Heart right ventricle (tissue), 16 donors: ENCODE data around the gene KRT25. TPM values are rescaled to one million over a fixed set of nuclear protein-coding genes. Genes with fewer than 3 reads are reported as not detected.

Source experiments
- ATAC-seq, 8 donors: fragments of 200-7000 bp; cut with Tn5 transposase; one replicate each; pipeline ENCODE4 v1.9.1; 2020; ENCODE audit warnings: mild to moderate bottlenecking in 8 of 8, moderate library complexity in 8 of 8, moderate number of reproducible peaks in 1 of 8
- DNase-seq, 2 donors: peaks; one replicate each; pipeline ENCODE4 v3.0.0-alpha.2; 2020
- H3K27ac ChIP-seq, 10 donors: fragments of 200-600 bp; sonication (generic) in 2 of 10; one replicate each; pipeline versions ENCODE4 v1.5.0 to v1.8.0; 2020 to 2022; ENCODE audit warnings: mild to moderate bottlenecking in 3 of 10
- H3K27me3 ChIP-seq, 7 donors: fragments of 200-600 bp; one replicate each; pipeline ENCODE4 v1.8.0; 2021 to 2022; ENCODE audit warnings: mild to moderate bottlenecking in 2 of 7
- H3K36me3 ChIP-seq, 9 donors: fragments of 200-600 bp; sonication (generic) in 1 of 9; one replicate each; pipeline versions ENCODE4 v1.5.0 to v1.8.0; 2020 to 2022; ENCODE audit warnings: mild to moderate bottlenecking in 2 of 9
- H3K4me1 ChIP-seq, 9 donors: fragments of 200-600 bp; sonication (generic) in 1 of 9; one replicate each; pipeline versions ENCODE4 v1.5.0 to v1.8.0; 2020 to 2022; ENCODE audit warnings: mild to moderate bottlenecking in 4 of 9
- H3K4me3 ChIP-seq, 10 donors: fragments of 200-600 bp; sonication (generic) in 2 of 10; one replicate each; pipeline versions ENCODE4 v1.5.0 to v1.8.0; 2020 to 2022; ENCODE audit warnings: mild to moderate bottlenecking in 7 of 10, moderate library complexity in 2 of 10
- H3K9me3 ChIP-seq, 11 donors: fragments of 200-600 bp in 10 of 11; sonication (generic) in 2 of 11; one replicate each; pipeline versions ENCODE4 v1.5.0 to v1.8.0; 2013 to 2022; ENCODE audit warnings: mild to moderate bottlenecking in 2 of 11, control low read depth in 1 of 11, moderate library complexity in 1 of 11
- WGBS, 2 donors: extraction: QIAGEN DNeasy Blood & Tissue Kit; methylation state at CpG; one replicate each; pipeline ENCODE4 v1.1.7; 2013; ENCODE audit warnings: inconsistent platforms in 1 of 2; 5-methylcytosine and 5-hydroxymethylcytosine counted together
- intact Hi-C, 10 donors: fragments of 100-400 bp; cut with DNase I; formaldehyde crosslinking; loops; one replicate each; pipeline versions ENCODE4 v1.11.1 to v1.14.2; 2022
- polyA plus RNA-seq, 2 donors: library from polyadenylated mRNA; stranded (reverse); fragments of 200-250 nt; gene quantifications; one replicate each; pipeline ENCODE4 v1.2.3, GENCODE V29; 2013
- total RNA-seq, 10 donors: library from RNA; stranded (reverse); fragmentation: NEBNext Ultra II Directional in 3 of 10; extraction: Animal tissue kit (Norgen Biotek cat#: 25700) in 3 of 10; gene quantifications; one replicate each; pipeline versions ENCODE4 v1.2.1 to v1.2.4, GENCODE V29; 2021 to 2023
- TF ChIP-seq, protein P1 (sequence below), 9 donors: fragments of 200-600 bp; sonication (generic) in 2 of 9; IDR thresholded peaks; one replicate each; pipeline versions ENCODE4 v1.5.0 to v1.8.0; 2021 to 2022; ENCODE audit warnings: antibody characterized with exemption in 9 of 9, mild to moderate bottlenecking in 5 of 9, moderate library complexity in 1 of 9
- donor health status: Arrhythmogenic right ventricular cardiomyopathy.
- donor health status: ischemic (EF 13 %, LVEDD 7.1; RV severe dilation, severe dysfunction).
- donor health status: healthy with polysubstance abuse.
- donor health status: DM: no; HTN: yes; CAD: no.
- donor health status: DM: no; HTN: no; CAD: no.
- donor health status: ischemic (EF 25% LVEDD 6.9; RV normal size, moderate dysfunction).
- donor health status: ischemic (EF 25% LVEDD 5.7; RV mildly dilated, moderate dysfunction).
- donor health status: healthy.
- donor health status: DM: yes; HTN: yes; CAD: no.
- donor health status: Ischemic cardiomyopathy.
- donor health status: ischemic (EF 35%, LVEDD 5.7; RV mildly dilated, moderate dysfunction).
- donor health status: nonischemic (EF 11% LVEDD 7.7; RV severe dilation, severe dysfunction).
- donor health status: DM: yes; HTN: yes; CAD: no.
- donor health status: PGD.
- donor health status: ischemic (EF 29% LVEDD 5.4; RV normal size, mild dysfunction).
- donor health status: nonischemic (EF 23%, LVEDD 6.1; RV moderate dilation, normal function).

Gene KRT25
- total and polyA plus RNA-seq, 12 donors = not detected

GRCh38 chr17:40707745-40708144, 47.4 kb downstream of the KRT25 start:
- WGBS, 2 donors = 52 to 55% methylated on average over 7 of the region's 7 CpGs
- ATAC-seq (peak in 7 of 8 donors; percentile 51 to 93 (median 62)), DNase-seq (peak; percentile 18 to 23)
- peak overlapping the region in 4 of 10 donors; percentile 2 to 44 (median 37) for H3K27ac ChIP-seq
- H3K4me1 ChIP-seq = peaks cover 0 to 13% (median 0%) of the 10 kb centered on the region in 9 donors
- TF ChIP-seq, protein P1, sequence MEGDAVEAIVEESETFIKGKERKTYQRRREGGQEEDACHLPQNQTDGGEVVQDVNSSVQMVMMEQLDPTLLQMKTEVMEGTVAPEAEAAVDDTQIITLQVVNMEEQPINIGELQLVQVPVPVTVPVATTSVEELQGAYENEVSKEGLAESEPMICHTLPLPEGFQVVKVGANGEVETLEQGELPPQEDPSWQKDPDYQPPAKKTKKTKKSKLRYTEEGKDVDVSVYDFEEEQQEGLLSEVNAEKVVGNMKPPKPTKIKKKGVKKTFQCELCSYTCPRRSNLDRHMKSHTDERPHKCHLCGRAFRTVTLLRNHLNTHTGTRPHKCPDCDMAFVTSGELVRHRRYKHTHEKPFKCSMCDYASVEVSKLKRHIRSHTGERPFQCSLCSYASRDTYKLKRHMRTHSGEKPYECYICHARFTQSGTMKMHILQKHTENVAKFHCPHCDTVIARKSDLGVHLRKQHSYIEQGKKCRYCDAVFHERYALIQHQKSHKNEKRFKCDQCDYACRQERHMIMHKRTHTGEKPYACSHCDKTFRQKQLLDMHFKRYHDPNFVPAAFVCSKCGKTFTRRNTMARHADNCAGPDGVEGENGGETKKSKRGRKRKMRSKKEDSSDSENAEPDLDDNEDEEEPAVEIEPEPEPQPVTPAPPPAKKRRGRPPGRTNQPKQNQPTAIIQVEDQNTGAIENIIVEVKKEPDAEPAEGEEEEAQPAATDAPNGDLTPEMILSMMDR (IDR thresholded peaks at IDR 0.05) = no peak
- intact Hi-C loops = no loop called here
- H3K4me3 ChIP-seq = no peak overlapping the region
- no peaks in the 10 kb centered on the region for H3K9me3 ChIP-seq
- H3K27me3 ChIP-seq = peaks cover 0 to 22% (median 3%) of the 10 kb centered on the region in 7 donors
- H3K36me3 ChIP-seq = no peaks in the 10 kb centered on the region

DNA sequence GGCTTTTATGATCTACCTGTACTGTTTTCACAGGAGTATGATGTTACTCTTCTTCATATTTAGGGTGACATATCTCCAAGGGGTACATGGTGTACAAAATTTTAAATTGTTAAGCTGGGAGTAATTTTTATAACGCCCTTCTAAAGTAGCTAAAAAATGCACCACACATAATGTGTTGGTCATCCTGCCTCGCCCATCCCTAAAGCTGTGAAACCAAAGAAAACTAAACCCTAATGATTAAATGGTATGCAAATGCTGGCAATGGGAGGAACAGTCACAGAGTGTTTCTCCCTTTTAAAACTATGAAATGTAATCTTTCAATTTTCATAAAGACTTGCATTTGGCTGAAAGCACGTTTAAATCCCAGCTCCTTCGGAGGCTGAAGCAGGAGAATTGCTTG, 49.5 kb downstream of the KRT25 start:
- TF ChIP-seq, protein P1 (IDR thresholded peaks at IDR 0.05) = no peak
- Histone ChIP-seq H3K4me3 (no peak overlapping the region), H3K27ac (no peak overlapping the region), H3K4me1 (peaks cover 0 to 13% (median 0%) of the 10 kb centered on the region in 9 donors), H3K36me3 (no peaks in the 10 kb centered on the region), H3K9me3 (no peaks in the 10 kb centered on the region), H3K27me3 (peaks cover 0 to 38% (median 7%) of the 10 kb centered on the region in 7 donors)
- intact Hi-C loops = no loop called here
- no peak for ATAC-seq
- WGBS, 2 donors = 59 to 62% methylated on average over 4 of the region's 4 CpGs
- DNase-seq = no peak

DNA sequence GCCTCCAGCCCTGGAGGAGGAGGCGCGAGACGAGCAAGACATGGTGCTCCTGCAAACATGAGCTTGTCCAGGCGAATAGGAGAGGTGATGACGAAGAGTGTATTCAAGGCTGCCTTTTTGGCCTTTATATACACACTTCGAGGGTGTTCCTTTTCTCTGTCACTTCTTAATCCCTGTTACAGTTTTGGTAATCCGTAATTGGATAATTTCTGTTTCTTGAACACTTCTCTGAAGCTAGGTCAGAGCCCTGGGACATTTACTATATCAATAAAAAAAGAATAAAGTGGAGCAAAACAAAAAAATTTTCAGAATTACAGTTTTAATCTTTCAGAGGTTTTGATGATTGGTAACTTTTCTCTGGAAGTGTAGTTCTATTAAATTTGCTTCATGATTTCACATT, 51.5 kb downstream of the KRT25 start, which contains the start of gene KRT24:
Gene KRT24, minus strand, starts transcription at position 101 of the 400 bp plus-strand sequence. Its CDS starts 59 bp downstream, at position 42.
- H3K4me3 ChIP-seq = no peak within 1 kb of the TSS
- ATAC-seq (no peak), DNase-seq (no peak)
- TF ChIP-seq, protein P1 (IDR thresholded peaks at IDR 0.05) = no peak
- H3K9me3 ChIP-seq = no peaks in the 10 kb centered on the region
- no peaks in the 10 kb centered on the region for H3K36me3 ChIP-seq
- WGBS, 2 donors = 50 to 64% methylated on average over 7 of the region's 7 CpGs
- H3K27ac ChIP-seq = no peak within 1 kb of the TSS
- H3K4me1 ChIP-seq = peaks cover 0 to 13% (median 0%) of the 10 kb centered on the region in 9 donors
- peaks cover 0 to 49% (median 8%) of the 10 kb centered on the region in 7 donors for H3K27me3 ChIP-seq
- intact Hi-C loops = no loop called here

- ATAC-seq (no peak), DNase-seq (no peak)
- peaks cover 0 to 7% (median 0%) of the 10 kb centered on the region in 9 donors for H3K4me1 ChIP-seq
- H3K36me3 ChIP-seq = no peaks in the 10 kb centered on the region
- peaks cover 0 to 53% (median 22%) of the 10 kb centered on the region in 7 donors for H3K27me3 ChIP-seq
- H3K4me3 ChIP-seq = no peak overlapping the region
- no peaks in the 10 kb centered on the region for H3K9me3 ChIP-seq
- WGBS, 2 donors = 88 to 89% methylated on average over 3 of the region's 3 CpGs
- TF ChIP-seq, protein P1 (IDR thresholded peaks at IDR 0.05) = no peak
- intact Hi-C loops = no loop called here
- no peak overlapping the region for H3K27ac ChIP-seq
Measured at GRCh38 chr17:40702271-40702670, 52.9 kb downstream of the KRT25 start.
